Activated CD4-positive, alpha-beta T cell treated with anti-CD3 and anti-CD28 coated beads for 1 hour (primary cell): ENCODE results near the gene RASGRF1.

ENCODE experiments used
- DNase-seq: peaks from one replicate; pipeline ENCODE4 v3.0.0-alpha.2; 2020

RASGRF1 gene

GRCh38 chr15:79093352-79093935, 2.9 kb upstream of the RASGRF1 start:
- no peak for DNase-seq

DNA sequence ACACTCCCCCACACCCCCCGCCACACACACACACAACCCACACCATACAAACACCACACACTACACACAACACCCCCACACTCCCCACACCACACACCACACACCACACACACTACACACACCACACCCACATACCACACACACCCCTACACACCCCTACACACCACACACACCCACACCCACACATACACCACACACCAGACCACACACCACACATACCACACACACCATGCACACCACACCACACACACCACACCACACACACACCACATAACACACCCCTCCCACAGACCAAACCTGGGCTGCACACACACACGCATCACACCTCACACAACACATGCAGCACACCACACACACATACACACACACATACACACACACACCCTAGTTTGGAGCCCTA, 1.8 kb upstream of the RASGRF1 start:
- DNase-seq: no peak

GRCh38 chr15:79091204-79091867, 756 bp upstream of the RASGRF1 start:
- no peak for DNase-seq

DNA sequence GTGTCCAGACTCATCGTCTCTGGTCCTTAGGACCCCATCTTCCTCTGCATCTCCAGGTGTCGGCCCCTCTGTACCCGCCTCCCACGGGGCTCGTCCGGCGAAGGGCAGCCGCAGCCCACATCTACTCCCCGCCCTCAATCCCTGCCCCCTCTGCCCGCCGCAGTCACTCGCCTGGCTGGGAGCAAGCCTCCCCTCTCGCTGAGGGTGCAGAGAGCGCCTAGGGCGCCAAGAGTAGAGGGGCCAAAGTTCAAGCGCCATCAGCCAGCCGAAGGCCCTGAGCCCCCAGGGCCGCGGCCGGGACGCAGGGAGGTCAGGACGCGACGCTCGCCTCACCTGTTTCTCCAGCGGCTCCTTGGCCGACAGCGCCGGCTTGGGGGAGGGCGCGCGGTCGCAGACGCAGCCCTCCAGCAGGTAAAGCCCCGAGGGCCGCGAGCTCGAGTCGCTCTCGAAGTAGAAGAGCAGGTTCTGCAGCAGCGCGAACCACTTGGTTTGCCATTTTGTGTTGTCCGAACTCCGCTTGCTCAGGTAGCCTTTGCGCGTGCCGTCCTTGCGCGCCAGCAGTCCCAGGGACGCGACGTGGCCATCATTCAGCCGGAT, 592 bp downstream of the RASGRF1 start:
- no peak for DNase-seq

DNA sequence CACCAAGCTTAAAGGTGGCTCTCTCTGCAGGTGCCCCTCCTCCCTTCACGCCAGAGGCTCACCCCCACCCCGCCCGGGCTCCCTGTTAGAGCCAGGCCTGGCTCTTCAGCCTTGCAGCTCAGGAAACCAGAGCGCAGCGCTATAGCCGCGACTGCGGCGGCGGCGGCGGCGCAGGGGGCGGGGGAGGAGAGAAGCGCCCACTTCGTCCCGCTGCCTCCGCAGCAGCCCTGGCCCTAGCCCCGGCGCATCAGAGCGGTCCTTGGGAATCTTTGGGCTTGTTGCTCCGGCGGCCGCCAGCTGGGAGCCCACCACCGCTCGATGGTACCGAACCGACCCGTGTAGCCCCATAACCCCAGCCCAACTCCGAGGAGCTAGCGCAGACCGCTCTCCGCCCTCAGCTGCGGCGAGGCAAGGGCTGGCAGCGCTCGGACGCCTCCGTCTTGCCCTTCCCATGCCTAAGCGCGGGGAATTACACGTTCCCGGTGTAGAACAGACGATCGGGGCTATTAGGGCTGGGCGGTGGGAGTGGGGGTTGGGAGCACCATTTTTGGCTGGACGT, 1.2 kb downstream of the RASGRF1 start:
- no peak for DNase-seq

GRCh38 chr15:79088426-79089205, 2.0 kb downstream of the RASGRF1 start:
- no peak for DNase-seq

DNA sequence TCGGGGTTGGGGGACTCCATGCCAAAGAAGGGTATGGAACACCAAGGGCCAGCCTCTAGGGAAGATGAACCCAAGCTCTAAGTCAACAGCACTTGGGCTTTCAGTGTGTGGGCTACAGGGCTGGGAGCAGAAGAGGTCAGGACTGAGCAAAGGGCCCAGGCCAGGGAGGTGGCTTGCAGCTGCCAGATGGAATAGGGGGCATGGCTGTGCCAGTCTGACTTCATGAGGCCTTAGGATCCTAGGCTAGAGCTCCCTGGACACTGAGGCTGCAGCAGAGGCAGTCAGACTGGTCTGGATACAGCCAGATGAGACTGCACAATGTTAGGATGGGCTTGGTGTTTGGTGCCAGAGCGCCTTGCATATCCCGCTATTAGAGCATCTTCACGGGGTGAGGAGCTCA, 3.8 kb downstream of the RASGRF1 start:
- DNase-seq: no peak

DNA sequence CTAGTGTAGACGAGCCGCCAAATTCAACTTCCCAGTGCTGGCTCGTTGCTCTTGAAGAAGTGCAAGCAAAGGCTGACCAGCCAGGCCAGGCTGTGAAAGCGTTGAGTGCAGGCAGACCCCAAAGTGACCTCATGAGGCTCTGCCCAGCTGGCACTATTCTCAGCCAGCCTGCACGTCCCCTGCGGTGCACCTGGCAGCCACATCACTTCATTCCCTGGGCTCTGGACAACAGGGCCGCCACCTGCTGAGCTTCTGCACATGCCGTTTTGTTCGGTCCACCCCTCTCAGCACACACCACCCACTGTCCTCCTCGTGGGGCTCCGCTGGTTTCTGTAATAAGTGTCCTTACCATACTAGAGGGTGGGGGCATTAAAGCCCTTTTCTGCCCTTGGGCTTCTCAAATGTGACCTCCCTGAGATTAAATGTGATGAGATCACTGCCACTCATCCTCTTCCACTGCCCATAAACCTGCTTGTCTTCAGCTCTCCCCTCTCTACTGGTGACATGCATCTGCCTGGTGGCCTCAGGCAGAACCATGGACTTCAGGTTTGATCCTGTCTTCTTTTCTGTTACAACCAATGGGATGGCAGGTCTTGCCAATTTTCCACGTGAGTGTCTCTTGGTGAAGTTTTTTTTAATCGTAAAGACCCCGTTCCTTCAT, 6.1 kb downstream of the RASGRF1 start:
- no peak for DNase-seq

GRCh38 chr15:79083154-79083553, 7.4 kb downstream of the RASGRF1 start:
- DNase-seq: no peak

- no peak for DNase-seq
These were observed 8.1 kb downstream of the RASGRF1 start for GRCh38 chr15:79082363-79083070.

DNA sequence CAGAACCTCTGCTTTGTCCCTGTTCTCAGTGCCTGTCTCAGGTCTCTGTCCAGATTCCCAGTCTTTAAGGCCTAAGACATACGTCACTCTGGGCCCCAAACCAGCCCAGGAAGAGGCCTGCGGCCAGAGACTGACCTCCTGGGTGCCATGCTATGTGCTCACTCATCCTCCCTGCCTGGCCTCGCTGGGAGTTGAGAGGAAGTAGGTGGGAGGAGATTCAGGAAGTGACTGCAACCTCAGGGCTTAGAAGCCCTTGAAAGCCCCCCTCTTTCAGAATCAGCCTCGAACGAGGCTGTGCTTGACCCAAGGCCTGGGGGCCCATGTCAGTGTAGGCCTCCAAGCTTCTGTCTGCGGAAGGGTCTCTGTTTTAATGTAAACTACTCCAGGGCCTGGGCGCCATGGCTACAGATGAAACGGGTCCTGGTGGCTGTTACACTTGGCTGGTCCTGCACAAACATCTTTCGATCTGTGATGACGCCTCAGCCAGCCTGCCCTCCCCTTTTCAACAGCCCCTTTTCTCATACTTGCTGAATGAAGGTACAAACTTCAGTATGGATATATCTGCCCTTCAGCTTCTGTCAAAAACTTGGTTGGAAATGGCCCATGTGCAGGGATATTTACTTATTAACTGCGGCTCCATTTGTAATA, 11.7 kb downstream of the RASGRF1 start:
- no peak for DNase-seq

DNA sequence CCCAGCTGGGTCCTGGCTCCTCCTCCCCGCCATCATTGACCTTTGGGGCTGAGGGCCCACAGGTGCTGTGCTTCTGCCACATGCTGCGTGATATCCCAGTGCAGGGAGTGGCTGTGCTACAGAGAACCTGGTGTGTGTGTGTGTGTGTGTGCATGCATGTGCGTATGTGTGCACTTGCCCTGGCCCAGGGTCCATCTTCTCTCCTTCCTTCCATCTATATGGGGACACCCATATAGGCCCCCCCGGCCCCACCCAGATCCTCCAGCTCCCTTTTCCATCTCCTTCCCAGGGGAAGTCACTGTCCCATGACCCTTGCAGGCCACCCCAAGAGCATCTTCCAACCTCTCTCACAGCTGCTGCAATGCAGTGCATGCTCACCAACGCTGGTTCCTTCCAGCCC, 12.6 kb downstream of the RASGRF1 start:
- DNase-seq: no peak

DNA sequence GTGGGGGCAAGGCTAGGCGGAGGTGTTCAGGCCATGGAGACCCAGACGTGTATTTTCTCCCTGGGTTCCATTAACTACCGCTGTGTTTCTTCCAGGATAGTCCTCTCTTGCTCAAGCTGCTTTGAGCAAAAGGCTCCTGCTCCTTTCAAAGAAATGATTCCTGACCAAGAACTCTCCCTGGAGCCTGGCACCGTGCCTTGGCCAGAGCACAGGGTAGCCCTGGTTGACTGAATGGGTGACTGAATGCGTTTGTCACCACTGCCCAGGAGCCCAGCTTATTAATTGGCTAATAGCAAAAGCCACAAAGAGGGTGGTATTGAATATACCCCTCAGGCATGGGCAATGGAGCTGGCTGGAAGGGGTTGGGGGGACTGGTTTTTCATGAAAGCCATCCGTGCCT, 13.9 kb downstream of the RASGRF1 start:
- no peak for DNase-seq

DNA sequence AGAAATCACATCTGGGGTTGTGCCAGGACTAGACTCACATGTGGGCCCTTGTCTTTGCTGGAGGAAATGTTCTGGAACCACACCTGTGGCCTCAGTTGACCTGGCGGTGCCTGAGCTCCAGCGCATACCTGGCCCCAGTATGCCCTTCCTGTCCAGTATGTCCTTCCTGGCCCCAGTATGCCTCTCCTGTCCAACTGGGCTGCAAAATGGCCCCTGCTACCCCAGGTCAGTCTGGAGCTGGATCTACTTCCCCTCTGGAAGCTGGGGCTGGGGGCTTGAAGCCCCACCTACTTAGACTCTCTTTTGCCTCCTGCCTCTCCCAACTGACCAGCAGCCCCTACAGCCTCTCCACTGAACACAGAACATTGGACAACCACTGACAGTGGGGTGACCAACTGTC, 15.3 kb downstream of the RASGRF1 start:
- DNase-seq: no peak

DNA sequence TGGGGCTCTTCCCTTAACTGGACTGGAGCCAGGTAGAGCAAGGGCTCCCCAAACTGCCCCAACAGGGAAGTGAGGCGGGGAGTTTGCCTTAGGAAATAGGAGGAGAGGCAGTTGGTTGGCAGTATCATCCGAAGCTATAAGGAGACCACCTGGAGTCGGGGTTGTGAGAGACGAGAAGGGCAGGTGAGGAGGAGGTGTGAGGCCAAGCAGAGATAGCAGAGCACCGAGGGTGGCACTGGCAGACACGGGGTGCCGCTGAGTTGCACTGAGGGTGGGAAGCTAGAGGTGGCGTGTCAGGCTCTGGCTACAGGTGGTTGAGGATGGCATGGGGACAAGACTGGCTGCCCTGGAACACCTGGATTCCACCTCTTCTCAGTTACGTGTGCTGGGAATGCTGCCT, 17.2 kb downstream of the RASGRF1 start:
- DNase-seq: no peak

GRCh38 chr15:79071901-79072300, 18.7 kb downstream of the RASGRF1 start:
- DNase-seq: no peak

GRCh38 chr15:79068790-79069189, 21.8 kb downstream of the RASGRF1 start:
- DNase-seq: no peak

DNA sequence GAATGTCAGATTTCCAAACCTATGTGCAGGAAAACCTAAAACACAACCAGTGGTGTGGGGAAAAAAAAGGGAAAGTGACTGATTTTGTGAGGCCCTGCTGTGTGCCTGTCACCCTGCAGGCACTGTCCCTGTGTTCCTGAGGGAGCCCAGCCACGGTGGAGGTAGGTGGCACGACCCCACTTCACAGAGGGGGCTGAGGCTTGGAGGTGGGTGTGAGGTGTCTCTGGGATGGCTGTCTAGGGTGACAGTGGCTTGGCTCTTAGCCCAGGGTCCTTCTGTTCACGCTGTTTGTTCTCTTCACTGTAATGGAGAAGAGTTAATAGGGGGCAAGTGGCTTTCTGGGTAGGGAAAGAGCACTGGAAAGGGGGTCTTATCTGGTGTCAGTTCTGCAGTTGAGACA, 22.6 kb downstream of the RASGRF1 start:
- no peak for DNase-seq

GRCh38 chr15:79067072-79067833, 23.3 kb downstream of the RASGRF1 start:
- no peak for DNase-seq

DNA sequence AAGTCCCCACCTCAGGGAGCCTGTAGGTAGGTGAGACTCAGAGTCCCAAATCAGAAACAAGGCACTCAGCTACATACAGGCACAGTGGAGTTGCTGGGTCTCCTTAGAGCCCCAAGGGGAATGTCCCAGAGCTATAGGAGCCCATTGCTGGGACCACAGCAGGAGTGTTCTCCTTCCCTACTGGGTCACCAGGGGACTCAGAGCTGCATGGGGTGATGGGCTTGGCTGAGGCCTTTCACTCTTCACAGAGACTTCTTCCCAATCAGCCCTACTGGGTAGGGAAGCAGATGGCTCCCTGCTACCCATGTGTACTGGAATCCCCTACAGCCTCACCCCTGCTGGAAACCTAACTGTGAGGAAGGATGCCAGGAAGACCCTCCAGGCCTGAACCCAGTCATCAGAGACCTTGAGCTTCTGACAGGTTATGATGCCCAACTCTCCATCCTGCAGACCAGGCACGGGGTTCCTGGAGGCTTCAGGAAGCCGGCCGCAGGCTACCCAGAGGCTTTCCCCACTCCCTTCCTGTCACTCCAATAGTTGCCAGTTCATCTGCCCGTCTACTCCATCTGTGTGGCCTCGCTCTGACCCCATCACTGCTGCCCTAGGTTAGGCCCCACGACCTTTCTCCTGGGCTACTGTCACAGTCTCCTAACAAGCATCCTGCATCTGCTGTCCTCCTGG, 24.0 kb downstream of the RASGRF1 start:
- no peak for DNase-seq
